Measurements from ENCODE around the gene ALDH3B1.

ALDH3B1 gene

DNA sequence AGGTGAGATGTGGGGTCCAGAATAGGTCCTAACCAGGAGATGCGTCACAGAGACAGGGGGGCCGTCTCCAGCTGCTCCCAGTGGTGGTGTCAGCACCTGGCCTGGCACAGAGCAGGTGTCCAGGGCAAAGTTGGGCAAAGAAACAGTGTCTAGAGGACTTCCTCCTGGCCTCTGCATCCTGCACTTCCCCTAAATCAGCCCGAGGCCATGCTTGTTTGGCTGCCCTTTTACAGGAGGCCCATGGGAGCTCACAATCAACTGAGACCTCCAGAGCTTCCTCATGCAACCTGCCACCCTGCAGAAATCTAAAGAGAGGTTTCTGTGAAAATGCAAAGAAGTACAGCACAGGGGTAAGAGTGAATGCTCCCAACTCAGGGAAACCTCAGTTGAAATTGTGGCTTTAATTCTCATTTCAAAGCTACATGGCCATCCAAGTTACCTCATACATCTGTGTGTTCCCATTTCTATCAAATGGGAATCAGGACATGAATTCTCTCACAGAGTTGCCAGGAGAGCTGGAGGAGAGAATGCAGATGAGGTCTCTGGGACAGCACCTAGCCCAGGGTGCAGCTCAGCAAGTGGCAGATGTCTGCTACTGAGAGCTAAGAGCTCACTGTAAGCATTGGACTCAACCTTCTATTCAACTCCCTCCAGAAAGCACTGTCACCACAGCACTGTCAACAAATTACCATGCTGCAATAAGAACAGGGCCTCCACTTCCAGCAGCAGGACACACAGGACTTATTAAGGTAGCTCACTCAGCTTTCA is 61.3 kb downstream of the ALDH3B1 start:
- DNase-seq (ENCODE audit: low read depth): no peak

DNA sequence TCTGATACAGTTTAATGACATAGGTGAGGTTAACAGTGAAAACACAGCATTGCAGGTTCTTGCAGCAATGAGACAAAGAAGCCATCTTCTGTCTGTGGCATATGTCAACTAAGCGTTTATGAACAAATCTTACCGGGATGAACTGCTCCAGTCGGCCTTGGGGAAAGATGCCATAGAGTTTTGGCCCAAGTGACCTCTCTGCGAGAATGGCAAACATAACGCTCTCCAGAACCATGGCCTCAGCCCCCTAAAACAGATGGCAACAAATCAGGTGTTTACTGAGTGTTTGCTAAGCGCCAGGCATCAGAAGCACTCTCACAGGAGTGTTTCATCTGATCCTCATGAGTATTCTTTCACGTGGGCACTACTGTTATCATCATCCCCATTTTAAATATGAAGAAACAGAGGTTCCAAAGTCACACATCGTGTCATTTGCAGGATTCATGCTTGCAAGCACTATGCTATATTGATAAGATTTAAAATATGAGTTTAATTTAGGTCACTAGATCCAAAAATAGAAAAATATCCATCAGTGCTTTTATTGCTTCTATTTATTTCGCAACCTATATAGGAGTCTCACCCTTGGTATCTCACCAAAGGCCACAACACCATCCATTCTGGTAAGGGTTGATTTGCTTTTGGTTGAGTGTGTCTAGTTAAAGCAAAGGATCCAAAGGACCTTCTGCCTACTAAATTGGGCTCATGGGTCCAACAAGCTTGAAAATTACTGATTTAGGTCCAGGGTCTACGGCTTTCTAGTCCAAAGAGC is 64.6 kb downstream of the ALDH3B1 start:
- no peak for DNase-seq (ENCODE audit: low read depth)

DNA sequence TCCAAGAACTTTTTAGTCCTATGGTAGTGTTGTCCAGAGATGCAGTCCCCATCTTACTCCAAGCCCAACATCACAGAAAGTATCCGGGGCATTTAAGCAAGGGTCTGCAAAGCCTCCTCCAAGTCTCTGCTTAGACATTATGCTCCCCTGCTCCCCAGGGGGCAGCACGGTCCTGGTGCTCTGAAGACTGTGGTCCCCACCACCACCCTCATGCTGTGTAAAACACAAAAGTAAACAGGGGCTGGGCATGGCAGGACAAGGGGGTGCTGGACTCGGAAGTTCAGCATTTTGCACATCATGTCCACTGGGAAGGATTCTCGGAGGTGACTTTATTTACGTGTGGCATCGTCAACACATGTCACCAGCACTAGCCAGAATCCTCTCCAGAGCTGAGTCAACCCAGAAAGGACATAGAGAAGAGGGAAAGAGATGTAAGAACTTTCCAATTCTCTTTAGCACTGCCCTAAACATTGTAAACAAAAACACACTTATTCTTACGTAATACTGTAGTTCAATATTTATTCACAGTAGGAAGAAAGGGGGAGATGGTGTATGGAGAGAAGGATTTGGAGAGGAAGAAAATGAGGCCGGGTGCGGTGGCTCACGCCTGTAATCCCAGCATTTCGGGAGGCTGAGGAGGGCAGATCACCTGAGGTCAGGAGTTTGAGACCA is 66.4 kb downstream of the ALDH3B1 start:
- no peak for DNase-seq (ENCODE audit: low read depth)

DNA sequence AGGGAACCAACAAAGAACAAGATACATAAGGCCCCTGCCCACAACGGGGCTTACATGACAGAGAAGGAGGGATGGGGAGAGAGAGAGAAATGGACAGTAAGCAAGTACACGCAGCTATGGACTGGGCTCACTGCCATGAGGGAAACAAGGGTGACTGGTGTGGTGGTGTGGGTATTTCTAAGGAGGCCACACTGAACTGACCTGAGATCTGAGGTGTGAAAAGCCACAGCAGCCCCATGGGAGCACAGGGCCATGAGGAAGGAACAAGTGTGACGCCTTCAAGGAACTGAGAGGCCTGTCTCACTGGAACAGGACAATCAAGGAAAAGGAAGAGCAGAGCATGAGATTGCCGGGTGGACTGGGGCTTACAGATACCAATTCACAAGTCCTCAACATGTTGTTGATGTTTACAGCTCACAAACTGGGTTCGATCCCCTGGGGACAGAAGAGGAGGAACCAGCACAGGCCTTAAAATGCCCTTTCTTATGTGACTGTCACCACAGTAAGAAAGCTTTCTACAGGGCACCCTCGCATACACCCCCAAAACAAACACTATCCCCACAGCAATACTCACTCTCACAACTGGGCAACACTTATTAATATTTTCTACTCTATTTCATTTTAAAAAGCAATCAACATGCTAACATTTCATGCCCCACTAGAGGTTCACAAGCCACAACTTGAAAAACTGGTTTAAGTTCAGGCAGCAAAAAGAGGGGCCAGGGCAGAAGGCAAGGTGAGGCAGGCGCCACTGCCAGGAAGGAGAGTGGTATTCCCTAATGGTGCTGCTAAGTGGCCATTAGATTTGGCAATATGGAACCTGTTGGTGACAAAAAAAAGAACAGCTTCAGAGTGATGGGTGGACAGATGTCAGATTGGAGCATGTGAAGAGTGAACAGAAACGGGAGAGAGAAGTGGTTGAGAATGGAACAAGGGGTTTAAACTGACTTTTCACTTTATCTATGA is 67.8 kb downstream of the ALDH3B1 start:
- DNase-seq (ENCODE audit: low read depth): no peak

All from HS-27A (cell line).